KG1 (cell line): ENCODE measurements around the gene C7orf57.

Experiments
- DNase-seq: peaks from one replicate; lab custom pipeline; 2025; lab: John Stamatoyannopoulos, UW

C7orf57 gene

GRCh38 chr7:48085433-48085791, 50.1 kb downstream of the C7orf57 start:
- DNase-seq, result peak; percentile 63

- no peak for DNase-seq
These were observed 50.6 kb downstream of the C7orf57 start for GRCh38 chr7:48085942-48086341.

GRCh38 chr7:48087349-48087748, 52.0 kb downstream of the C7orf57 start:
- no peak for DNase-seq

- peak; percentile 88 for DNase-seq
These were observed 53.3 kb downstream of the C7orf57 start for GRCh38 chr7:48088559-48089045.

GRCh38 chr7:48089046-48090003, 54.0 kb downstream of the C7orf57 start, which contains the start of gene UPP1:
UPP1 (plus strand) TSS chr7:48089265; CDS start chr7:48094784, 5,519 bp downstream.
- DNase-seq, result peak; percentile 88

GRCh38 chr7:48090095-48090805, 54.9 kb downstream of the C7orf57 start:
- no peak for DNase-seq

- no peak for DNase-seq
These were observed 56.4 kb downstream of the C7orf57 start for GRCh38 chr7:48091506-48092433.

GRCh38 chr7:48094861-48095293, 59.5 kb downstream of the C7orf57 start:
- DNase-seq, result no peak

GRCh38 chr7:48096273-48096672, 60.9 kb downstream of the C7orf57 start:
- DNase-seq, result peak; percentile 11

- DNase-seq, result peak; percentile 11
These were observed 62.3 kb downstream of the C7orf57 start for GRCh38 chr7:48097521-48098231.

GRCh38 chr7:48098846-48099245, 63.5 kb downstream of the C7orf57 start:
- DNase-seq, result no peak

GRCh38 chr7:48099781-48100180, 64.4 kb downstream of the C7orf57 start:
- no peak for DNase-seq

GRCh38 chr7:48101352-48101751, 66.0 kb downstream of the C7orf57 start:
- DNase-seq, result no peak

- no peak for DNase-seq
These were observed 66.6 kb downstream of the C7orf57 start for GRCh38 chr7:48101968-48102367.

GRCh38 chr7:48102530-48102929, 67.2 kb downstream of the C7orf57 start:
- DNase-seq, result no peak

GRCh38 chr7:48105045-48105444, 69.7 kb downstream of the C7orf57 start:
- no peak for DNase-seq

- no peak for DNase-seq
These were observed 71.7 kb downstream of the C7orf57 start for GRCh38 chr7:48106906-48107659.

- no peak for DNase-seq
These were observed 72.7 kb downstream of the C7orf57 start for GRCh38 chr7:48107926-48108472.

GRCh38 chr7:48108959-48109847, 73.9 kb downstream of the C7orf57 start:
- no peak for DNase-seq
